MM.1S (cell line): ENCODE results near the gene TIMMDC1.
"Not testable (repeated sequence)": the region's sequence is repeated elsewhere in the genome, so short reads cannot be mapped to it uniquely, and the experiment has no call there.

Experiments used
- DNase-seq: peaks from one replicate; pipeline ENCODE4 v3.0.0-alpha.2; 2015
- H2AFZ ChIP-seq: fragments of 300-600 bp; sonication (generic); 2 replicates; pipeline ENCODE4 v1.6.0; 2016; ENCODE audit warnings: antibody characterized with exemption, low read length
- H3F3A ChIP-seq: fragments of 300-600 bp; sonication (generic); 2 replicates; pipeline ENCODE4 v1.6.1; 2016; ENCODE audit warnings: mild to moderate bottlenecking, antibody characterized with exemption, low read length, moderate library complexity, mixed read lengths; ENCODE audit not compliant: insufficient read depth
- H3K27ac ChIP-seq: fragments of 300-600 bp; sonication (generic); 2 replicates; pipeline ENCODE4 v1.5.1; 2016; ENCODE audit warnings: mild to moderate bottlenecking, low read length
- H3K27me3 ChIP-seq: fragments of 300-600 bp; sonication (generic); replicated peaks from 2 replicates; pipeline ENCODE4 v1.6.0; 2016; ENCODE audit warnings: low read length; ENCODE audit not compliant: insufficient read depth
- H3K36me3 ChIP-seq: fragments of 300-600 bp; sonication (generic); replicated peaks from 2 replicates; pipeline ENCODE4 v1.6.1; 2016; ENCODE audit warnings: mild to moderate bottlenecking, low read length, mixed read lengths; ENCODE audit not compliant: insufficient read depth
- H3K4me1 ChIP-seq: fragments of 300-600 bp; sonication (generic); 2 replicates; pipeline ENCODE4 v1.6.1; 2016; ENCODE audit warnings: low read length, mixed read lengths
- H3K4me2 ChIP-seq: fragments of 300-600 bp; sonication (generic); 2 replicates; pipeline ENCODE4 v1.6.0; 2016; ENCODE audit warnings: low read depth, low read length
- H3K4me3 ChIP-seq: fragments of 300-600 bp; sonication (generic); 2 replicates; pipeline ENCODE4 v1.5.1; 2016; ENCODE audit warnings: low read length, mixed read lengths
- H3K79me2 ChIP-seq: fragments of 300-600 bp; sonication (generic); 2 replicates; pipeline ENCODE4 v1.6.1; 2016; ENCODE audit warnings: mixed run types, low read length, mixed read lengths
- H3K9ac ChIP-seq: fragments of 300-600 bp; sonication (generic); 2 replicates; pipeline ENCODE4 v1.6.1; 2016; ENCODE audit warnings: low read length, mixed read lengths
- H3K9me2 ChIP-seq: fragments of 300-600 bp; sonication (generic); replicated peaks from 2 replicates; pipeline ENCODE4 v1.6.1; 2016; ENCODE audit warnings: mild to moderate bottlenecking, low read length, mixed read lengths; ENCODE audit not compliant: insufficient read depth
- H3K9me3 ChIP-seq: fragments of 300-600 bp; sonication (generic); replicated peaks from 2 replicates; pipeline ENCODE4 v1.6.1; 2016; ENCODE audit warnings: mild to moderate bottlenecking, low read length, mixed read lengths; ENCODE audit not compliant: insufficient read depth
- H4K20me1 ChIP-seq: fragments of 300-600 bp; sonication (generic); 2 replicates; pipeline ENCODE4 v1.6.1; 2016; ENCODE audit warnings: mild to moderate bottlenecking, low read length, moderate library complexity, mixed read lengths; ENCODE audit not compliant: insufficient read depth
- EZH2 ChIP-seq: fragments of 300-600 bp; sonication (generic); optimal IDR thresholded peaks from 2 replicates; pipeline ENCODE3; 2017; ENCODE audit warnings: low read depth, mild to moderate bottlenecking, antibody characterized with exemption, low read length, mixed read lengths
- EZH2phosphoT487 ChIP-seq: fragments of 300-600 bp; sonication (generic); IDR thresholded peaks from 2 replicates; pipeline ENCODE4 v1.6.1; 2018; ENCODE audit warnings: antibody characterized with exemption, low read length
- TF ChIP-seq, protein P1 (sequence below): fragments of 300-600 bp; sonication (generic); IDR thresholded peaks from 2 replicates; pipeline ENCODE4 v1.5.1; 2016; ENCODE audit warnings: antibody characterized with exemption, low read length, mixed read lengths

TIMMDC1 gene

DNA sequence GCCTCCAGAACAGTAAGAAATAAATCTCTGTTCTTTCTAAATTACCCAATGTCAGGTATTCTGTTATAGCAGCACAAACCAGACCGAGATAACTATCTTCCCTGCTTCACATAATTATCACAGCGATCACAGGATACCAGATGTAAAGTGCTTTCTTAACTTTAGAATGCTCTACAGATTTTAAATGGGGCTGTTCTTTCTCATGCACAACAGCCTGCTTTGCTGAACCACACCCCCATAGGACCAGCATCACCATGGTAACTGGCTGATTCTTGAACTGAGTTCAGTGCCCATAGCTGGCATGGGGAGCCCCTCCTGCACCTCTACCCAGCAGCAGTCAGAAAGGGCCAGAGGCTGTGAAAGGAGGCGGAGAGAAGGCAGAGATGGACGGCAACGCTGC is 53.3 kb downstream of the TIMMDC1 start:
- Histone ChIP-seq H3K4me2 (no peak overlapping the region), H3K9ac (no peak overlapping the region), H4K20me1 (no peaks in the 10 kb centered on the region), H3F3A (no peaks in the 10 kb centered on the region), H3K79me2 (no peaks in the 10 kb centered on the region), H3K9me3 (no peaks in the 10 kb centered on the region), H3K9me2 (no peaks in the 10 kb centered on the region), H3K4me1 (no peaks in the 10 kb centered on the region), H3K27ac (no peak overlapping the region), H2AFZ (no peak overlapping the region), H3K36me3 (no peaks in the 10 kb centered on the region), H3K4me3 (no peak overlapping the region), H3K27me3 (no peaks in the 10 kb centered on the region)
- DNase-seq, result no peak
- TF ChIP-seq EZH2phosphoT487, result no peak
- TF ChIP-seq, protein P1, sequence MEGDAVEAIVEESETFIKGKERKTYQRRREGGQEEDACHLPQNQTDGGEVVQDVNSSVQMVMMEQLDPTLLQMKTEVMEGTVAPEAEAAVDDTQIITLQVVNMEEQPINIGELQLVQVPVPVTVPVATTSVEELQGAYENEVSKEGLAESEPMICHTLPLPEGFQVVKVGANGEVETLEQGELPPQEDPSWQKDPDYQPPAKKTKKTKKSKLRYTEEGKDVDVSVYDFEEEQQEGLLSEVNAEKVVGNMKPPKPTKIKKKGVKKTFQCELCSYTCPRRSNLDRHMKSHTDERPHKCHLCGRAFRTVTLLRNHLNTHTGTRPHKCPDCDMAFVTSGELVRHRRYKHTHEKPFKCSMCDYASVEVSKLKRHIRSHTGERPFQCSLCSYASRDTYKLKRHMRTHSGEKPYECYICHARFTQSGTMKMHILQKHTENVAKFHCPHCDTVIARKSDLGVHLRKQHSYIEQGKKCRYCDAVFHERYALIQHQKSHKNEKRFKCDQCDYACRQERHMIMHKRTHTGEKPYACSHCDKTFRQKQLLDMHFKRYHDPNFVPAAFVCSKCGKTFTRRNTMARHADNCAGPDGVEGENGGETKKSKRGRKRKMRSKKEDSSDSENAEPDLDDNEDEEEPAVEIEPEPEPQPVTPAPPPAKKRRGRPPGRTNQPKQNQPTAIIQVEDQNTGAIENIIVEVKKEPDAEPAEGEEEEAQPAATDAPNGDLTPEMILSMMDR, result no peak
- no peak for TF ChIP-seq EZH2

DNA sequence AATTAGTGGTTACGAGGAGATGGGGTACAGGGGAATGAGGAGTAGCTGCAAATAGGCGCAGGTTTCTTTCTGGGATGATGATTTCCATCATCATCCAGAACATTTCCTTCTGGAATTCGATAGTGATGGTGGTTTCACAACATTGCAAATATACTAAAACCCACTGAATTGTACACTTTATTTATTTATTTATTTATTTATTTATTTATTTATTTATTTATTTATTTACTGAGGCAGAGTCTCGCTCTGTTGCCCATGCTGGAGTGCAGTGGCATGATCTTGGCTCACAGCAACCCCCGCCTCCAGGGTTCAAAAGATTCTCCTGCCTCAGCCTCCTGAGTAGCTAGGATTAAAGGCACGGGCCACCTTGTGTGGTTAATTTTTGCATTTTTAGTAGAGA is 54.6 kb downstream of the TIMMDC1 start:
- H2AFZ ChIP-seq, H3K4me3 ChIP-seq, H3K9me3 ChIP-seq, H3K27ac ChIP-seq, DNase-seq, H3K36me3 ChIP-seq, H4K20me1 ChIP-seq, H3K4me1 ChIP-seq, H3K9me2 ChIP-seq, H3K4me2 ChIP-seq, H3K79me2 ChIP-seq, H3K27me3 ChIP-seq, H3K9ac ChIP-seq, H3F3A ChIP-seq: not testable (repeated sequence)

- H3K9ac ChIP-seq, result no peak overlapping the region
- H2AFZ ChIP-seq, result no peak overlapping the region
- H3K27ac ChIP-seq, result no peak overlapping the region
- H3K9me3 ChIP-seq, result no peaks in the 10 kb centered on the region
- no peaks in the 10 kb centered on the region for H3K9me2 ChIP-seq
- no peak overlapping the region for H3K4me3 ChIP-seq
- H3K4me1 ChIP-seq, result no peaks in the 10 kb centered on the region
- no peaks in the 10 kb centered on the region for H3F3A ChIP-seq
- no peaks in the 10 kb centered on the region for H3K27me3 ChIP-seq
- no peak for DNase-seq
- H3K79me2 ChIP-seq, result no peaks in the 10 kb centered on the region
- TF ChIP-seq EZH2phosphoT487, result no peak
- TF ChIP-seq EZH2, result no peak
- TF ChIP-seq, protein P1, result no peak
- H4K20me1 ChIP-seq, result no peaks in the 10 kb centered on the region
- no peaks in the 10 kb centered on the region for H3K36me3 ChIP-seq
- H3K4me2 ChIP-seq, result no peak overlapping the region
Measured at GRCh38 chr3:119553823-119554415, 55.6 kb downstream of the TIMMDC1 start.

DNA sequence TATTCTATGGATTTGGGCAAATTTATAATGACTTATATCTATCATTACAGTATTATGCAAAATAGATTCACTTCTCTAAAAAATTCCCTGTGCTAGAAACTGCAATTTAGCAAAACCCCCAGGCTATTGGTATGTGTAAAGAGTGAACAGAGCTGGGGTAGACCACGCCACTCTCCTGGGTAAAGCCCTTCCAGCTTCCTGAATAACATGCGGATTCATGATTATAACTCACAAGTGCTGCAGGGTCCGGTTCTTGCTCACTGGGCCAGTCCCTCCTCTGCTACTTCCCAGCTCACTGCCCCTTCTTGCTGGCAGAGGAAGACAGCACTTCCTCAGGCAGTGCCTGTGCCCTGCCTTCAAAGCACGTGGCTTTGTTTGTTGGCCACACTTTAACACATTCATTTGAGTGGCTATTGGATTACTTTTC is 57.0 kb downstream of the TIMMDC1 start:
- Histone ChIP-seq H4K20me1 (no peaks in the 10 kb centered on the region), H3K27me3 (no peaks in the 10 kb centered on the region), H3K27ac (no peak overlapping the region), H3K9ac (no peak overlapping the region), H3K4me1 (no peaks in the 10 kb centered on the region), H3K4me2 (no peak overlapping the region), H3F3A (no peaks in the 10 kb centered on the region), H3K9me2 (no peaks in the 10 kb centered on the region), H3K79me2 (no peaks in the 10 kb centered on the region), H2AFZ (no peak overlapping the region), H3K4me3 (no peak overlapping the region), H3K36me3 (no peaks in the 10 kb centered on the region), H3K9me3 (no peaks in the 10 kb centered on the region)
- TF ChIP-seq EZH2 (no peak), EZH2phosphoT487 (no peak)
- TF ChIP-seq, protein P1, result no peak
- no peak for DNase-seq
